NCI-H187 treated with DMSO at 0.1 percent for 48 hours (cell line): ENCODE data around the gene UNC93B1.

ENCODE experiments used
- DNase-seq: peaks from one replicate; lab custom pipeline; 2025; lab: John Stamatoyannopoulos, UW

The UNC93B1 gene

GRCh38 chr11:68003846-68004550, at the start of gene UNC93B1:
Gene UNC93B1, minus strand, starts transcription at chr11:68004097. Its CDS starts 54 bp downstream, at chr11:68004043.
- DNase-seq = no peak

- DNase-seq = no peak
These were observed 49.2 kb upstream of the UNC93B1 start for GRCh38 chr11:68053117-68053516.

GRCh38 chr11:68052137-68052873, 48.4 kb upstream of the UNC93B1 start:
- DNase-seq = no peak

- no peak for DNase-seq
These were observed 47.6 kb upstream of the UNC93B1 start for GRCh38 chr11:68051191-68052136.

- DNase-seq = no peak
These were observed 46.5 kb upstream of the UNC93B1 start for GRCh38 chr11:68050371-68050841.

DNA sequence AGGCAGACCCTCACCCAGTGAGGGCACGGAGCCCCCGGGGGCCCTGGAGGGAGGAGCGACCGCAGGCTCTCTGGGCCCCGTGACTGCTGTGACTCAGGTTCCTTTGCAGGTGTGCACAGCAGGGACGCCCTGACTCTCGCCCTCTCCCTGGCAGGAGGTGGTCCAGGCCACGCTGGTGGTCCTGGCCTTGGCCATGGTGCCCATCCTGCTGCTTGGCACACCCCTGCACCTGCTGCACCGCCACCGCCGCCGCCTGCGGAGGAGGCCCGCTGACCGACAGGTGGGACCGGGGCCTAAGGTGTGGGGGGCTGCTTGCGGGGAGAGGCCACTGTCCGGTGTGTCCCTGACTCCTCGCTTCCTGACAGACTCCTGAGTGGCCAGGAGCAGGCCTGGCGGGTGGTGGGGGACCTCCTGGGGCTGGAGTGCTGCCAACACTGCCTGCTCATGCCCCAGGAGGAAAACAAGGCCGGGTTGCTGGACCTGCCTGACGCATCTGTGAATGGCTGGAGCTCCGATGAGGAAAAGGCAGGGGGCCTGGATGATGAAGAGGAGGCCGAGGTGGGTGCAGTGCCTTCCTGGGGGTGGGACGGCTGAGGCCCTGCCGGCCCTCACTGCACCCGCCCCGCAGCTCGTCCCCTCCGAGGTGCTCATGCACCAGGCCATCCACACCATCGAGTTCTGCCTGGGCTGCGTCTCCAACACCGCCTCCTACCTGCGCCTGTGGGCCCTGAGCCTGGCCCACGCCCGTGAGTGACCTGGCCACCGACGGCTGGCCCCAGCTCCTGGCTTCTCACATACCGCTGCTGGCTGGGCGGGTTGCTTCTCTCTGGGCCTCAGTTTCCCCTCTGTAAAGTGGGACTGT, 45.8 kb upstream of the UNC93B1 start:
- DNase-seq = no peak

DNA sequence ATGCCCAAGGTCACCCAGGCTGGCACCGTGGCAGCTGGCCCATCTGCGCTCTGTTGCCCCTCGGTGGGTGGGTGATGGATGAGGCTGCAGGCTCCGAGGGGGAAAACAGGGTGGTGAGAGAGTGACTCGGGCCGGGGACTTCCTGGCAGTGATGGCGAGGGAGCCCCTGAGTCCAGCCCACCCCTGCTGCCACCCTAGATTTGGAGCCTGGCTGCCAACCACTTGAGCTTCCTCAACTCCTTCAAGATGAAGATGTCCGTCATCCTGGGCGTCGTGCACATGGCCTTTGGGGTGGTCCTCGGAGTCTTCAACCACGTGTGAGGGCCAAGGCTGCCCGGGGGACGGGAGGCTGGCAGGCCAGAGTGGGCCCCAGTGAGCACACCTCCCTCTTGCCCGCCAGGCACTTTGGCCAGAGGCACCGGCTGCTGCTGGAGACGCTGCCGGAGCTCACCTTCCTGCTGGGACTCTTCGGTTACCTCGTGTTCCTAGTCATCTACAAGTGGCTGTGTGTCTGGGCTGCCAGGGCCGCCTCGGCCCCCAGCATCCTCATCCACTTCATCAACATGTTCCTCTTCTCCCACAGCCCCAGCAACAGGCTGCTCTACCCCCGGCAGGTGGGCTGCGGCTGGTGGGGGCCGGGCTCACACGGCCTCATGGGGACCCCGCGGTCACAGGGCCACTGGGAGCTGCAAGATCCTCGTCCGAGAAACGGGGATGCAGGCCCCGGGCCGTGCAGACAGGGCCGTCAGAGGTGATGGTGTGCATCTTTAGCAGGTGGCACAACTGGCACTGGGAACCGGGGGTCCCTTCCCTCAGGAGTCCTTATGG, 45.0 kb upstream of the UNC93B1 start:
- no peak for DNase-seq

DNA sequence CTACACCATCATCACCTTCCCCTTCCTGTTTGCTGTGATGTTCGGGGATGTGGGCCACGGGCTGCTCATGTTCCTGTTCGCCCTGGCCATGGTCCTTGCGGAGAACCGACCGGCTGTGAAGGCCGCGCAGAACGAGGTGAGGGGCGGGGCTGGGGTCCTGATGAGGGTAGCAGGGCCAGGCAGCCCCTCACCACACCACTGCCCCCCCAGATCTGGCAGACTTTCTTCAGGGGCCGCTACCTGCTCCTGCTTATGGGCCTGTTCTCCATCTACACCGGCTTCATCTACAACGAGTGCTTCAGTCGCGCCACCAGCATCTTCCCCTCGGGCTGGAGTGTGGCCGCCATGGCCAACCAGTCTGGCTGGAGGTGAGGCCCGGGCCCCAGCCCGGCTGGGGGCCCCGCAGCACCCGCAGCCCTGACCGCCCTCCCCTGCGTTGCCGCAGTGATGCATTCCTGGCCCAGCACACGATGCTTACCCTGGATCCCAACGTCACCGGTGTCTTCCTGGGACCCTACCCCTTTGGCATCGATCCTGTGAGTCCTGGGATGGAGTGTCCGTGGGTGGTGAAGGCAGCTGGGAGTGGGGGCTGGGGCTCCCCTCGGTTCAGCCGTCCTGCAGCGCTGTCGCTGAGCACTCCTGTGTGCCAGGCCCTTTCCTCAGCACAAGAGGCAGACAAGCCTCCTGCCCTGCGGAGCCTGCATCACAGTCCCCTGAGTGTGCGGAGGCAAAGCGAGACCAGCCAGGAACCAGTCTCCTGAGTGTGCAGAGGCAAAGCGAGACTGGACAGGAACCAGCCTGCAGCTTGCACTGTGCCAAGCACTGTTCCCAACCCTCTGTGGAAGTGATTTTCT, 43.8 kb upstream of the UNC93B1 start:
- DNase-seq = no peak

DNA sequence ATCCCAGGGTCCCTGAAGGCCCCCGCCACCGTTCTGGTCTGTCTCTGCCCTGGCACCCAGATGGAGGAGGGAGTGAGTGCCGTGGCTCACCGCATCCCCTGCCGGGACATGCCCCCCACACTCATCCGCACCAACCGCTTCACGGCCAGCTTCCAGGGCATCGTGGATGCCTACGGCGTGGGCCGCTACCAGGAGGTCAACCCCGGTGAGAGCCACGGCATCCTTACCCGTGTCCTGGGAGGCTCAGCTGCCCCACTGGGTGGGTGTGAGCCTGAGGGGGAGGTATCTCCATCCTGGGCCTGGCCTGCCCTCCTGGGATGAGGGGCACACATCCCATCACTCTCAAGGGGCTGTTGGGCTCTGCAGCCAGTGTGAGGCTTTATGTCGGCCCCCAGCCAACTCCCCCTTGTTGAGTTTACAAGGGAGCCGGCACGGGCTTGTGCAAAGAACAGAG, 41.0 kb upstream of the UNC93B1 start:
- DNase-seq = no peak

DNA sequence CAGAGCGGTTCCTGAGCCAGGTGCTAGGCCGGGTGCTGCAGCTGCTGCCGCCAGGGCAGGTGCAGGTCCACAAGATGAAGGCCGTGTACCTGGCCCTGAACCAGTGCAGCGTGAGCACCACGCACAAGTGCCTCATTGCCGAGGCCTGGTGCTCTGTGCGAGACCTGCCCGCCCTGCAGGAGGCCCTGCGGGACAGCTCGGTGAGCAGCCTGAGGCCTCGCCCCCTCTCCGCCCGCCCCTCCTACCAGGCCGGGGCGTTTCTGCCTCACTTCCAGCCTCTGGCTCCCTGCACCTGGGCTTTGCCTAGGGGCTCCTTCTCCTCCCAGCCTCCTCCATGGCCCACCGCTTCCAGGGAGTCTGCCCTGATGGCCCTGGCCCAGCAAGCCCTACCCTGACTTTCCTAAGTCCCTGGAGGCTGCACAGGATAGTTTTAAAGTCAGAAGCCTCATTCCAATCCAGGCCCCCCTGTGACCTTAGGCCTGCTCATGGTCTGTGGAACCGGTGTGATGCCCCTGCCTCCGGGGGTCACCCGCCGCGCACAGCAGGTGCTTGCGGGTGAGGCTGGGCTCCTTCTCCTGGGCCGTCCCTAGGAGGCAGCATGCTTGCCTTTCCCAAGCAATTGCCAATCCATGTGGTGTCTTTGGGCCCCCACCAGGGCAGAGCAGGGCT, 40.4 kb upstream of the UNC93B1 start:
- no peak for DNase-seq

- no peak for DNase-seq
These were observed 39.6 kb upstream of the UNC93B1 start for GRCh38 chr11:68043349-68044144.

DNA sequence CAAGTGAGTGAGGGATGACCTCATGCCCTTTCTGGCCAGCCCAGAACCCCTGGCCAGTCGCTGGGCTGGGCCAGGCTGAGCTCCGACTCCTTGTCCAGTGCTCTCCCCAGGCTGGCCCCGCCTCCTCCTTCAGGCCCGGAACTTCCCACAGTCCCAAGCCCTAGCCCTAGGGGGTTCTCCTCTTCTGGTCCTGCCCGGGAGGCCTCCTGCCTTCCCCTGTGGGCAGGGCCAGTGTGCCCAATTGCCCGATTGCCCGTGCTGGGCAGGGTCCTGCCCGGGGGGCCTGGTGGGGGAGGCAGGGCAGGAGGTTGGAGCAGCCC, 39.1 kb upstream of the UNC93B1 start:
- DNase-seq = no peak

- DNase-seq = no peak
These were observed 38.5 kb upstream of the UNC93B1 start for GRCh38 chr11:68042219-68043028.

DNA sequence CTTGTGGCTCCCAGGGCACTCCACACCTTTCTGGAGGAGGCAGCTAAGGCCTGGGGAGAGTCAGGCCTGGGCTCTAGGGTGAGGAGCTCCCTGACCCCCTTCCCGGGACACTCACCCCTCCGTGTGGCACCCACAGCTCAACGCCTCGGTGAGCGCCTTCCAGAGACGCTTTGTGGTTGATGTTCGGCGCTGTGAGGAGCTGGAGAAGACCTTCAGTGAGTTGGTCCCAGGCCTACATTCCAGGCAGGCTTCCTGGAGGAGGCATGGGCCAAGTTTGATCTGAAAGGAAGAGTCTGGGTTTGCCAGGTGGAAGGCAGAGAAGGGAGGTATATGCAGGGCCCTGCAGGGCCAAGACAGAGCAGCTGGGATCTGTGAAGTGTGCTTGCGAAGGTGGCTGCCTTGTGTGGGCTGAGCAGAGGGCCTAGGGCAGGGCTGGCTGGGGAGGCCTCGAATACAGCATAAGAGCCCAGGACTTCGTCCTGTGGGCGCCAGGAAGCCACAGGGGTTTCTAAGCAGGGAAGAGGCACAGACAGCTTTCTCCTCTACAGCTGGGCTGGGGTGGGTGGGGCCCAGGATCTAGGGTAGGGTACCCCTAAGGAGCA, 37.8 kb upstream of the UNC93B1 start:
- DNase-seq = no peak

- no peak for DNase-seq
These were observed 37.2 kb upstream of the UNC93B1 start for GRCh38 chr11:68040957-68041591.
